ENCODE data around the gene SPACA9.

Gene SPACA9

GRCh38 chr9:132863096-132863495, 15.6 kb upstream of the SPACA9 start:
- DNase-seq (ENCODE audit: low read depth) = no peak

- DNase-seq (ENCODE audit: low read depth) = no peak
Measured at GRCh38 chr9:132864277-132864676, 14.4 kb upstream of the SPACA9 start.

GRCh38 chr9:132864691-132865090, 14.0 kb upstream of the SPACA9 start:
- no peak for DNase-seq (ENCODE audit: low read depth)

GRCh38 chr9:132866898-132867297, 11.8 kb upstream of the SPACA9 start:
- DNase-seq (ENCODE audit: low read depth) = no peak

GRCh38 chr9:132869266-132869665, 9.4 kb upstream of the SPACA9 start:
- no peak for DNase-seq (ENCODE audit: low read depth)

GRCh38 chr9:132873403-132873802, 5.3 kb upstream of the SPACA9 start:
- no peak for DNase-seq (ENCODE audit: low read depth)

GRCh38 chr9:132875159-132875558, 3.5 kb upstream of the SPACA9 start:
- DNase-seq (ENCODE audit: low read depth) = no peak

GRCh38 chr9:132876849-132877248, 1.8 kb upstream of the SPACA9 start:
- DNase-seq (ENCODE audit: low read depth) = no peak

GRCh38 chr9:132877458-132877823, 1.3 kb upstream of the SPACA9 start:
- DNase-seq (ENCODE audit: low read depth) = no peak

GRCh38 chr9:132877824-132878694, 639 bp upstream of the SPACA9 start, which contains the start of gene AK8:
Gene AK8, minus strand, starts transcription at chr9:132878284. Its CDS starts 29 bp downstream, at chr9:132878255.
- peak; percentile 70 for DNase-seq (ENCODE audit: low read depth)

- no peak for DNase-seq (ENCODE audit: low read depth)
Measured at GRCh38 chr9:132879457-132880323, 992 bp downstream of the SPACA9 start.

- no peak for DNase-seq (ENCODE audit: low read depth)
Measured at GRCh38 chr9:132880324-132880661, 1.6 kb downstream of the SPACA9 start.

- no peak for DNase-seq (ENCODE audit: low read depth)
Measured at GRCh38 chr9:132881826-132882225, 3.1 kb downstream of the SPACA9 start.

- DNase-seq (ENCODE audit: low read depth) = no peak
Measured at GRCh38 chr9:132882616-132883015, 3.9 kb downstream of the SPACA9 start.

GRCh38 chr9:132883349-132884294, 4.9 kb downstream of the SPACA9 start:
- no peak for DNase-seq (ENCODE audit: low read depth)

GRCh38 chr9:132885720-132886333, 7.1 kb downstream of the SPACA9 start:
- no peak for DNase-seq (ENCODE audit: low read depth)

- no peak for DNase-seq (ENCODE audit: low read depth)
Measured at GRCh38 chr9:132886334-132886725, 7.6 kb downstream of the SPACA9 start.

GRCh38 chr9:132887181-132888120, 8.8 kb downstream of the SPACA9 start:
- DNase-seq (ENCODE audit: low read depth) = no peak

GRCh38 chr9:132888151-132888550, 9.5 kb downstream of the SPACA9 start:
- DNase-seq (ENCODE audit: low read depth) = no peak

GRCh38 chr9:132892400-132892799, 13.7 kb downstream of the SPACA9 start:
- no peak for DNase-seq (ENCODE audit: low read depth)
